ENCODE measurements around the gene TOPORS. TPM values are rescaled to one million over a fixed set of nuclear protein-coding genes. Genes with fewer than 3 reads are reported as not detected.

Gene TOPORS
- total RNA-seq, 4 donors from 2014 or later: 16.5 to 28.5 (median 25.5) TPM

DNA sequence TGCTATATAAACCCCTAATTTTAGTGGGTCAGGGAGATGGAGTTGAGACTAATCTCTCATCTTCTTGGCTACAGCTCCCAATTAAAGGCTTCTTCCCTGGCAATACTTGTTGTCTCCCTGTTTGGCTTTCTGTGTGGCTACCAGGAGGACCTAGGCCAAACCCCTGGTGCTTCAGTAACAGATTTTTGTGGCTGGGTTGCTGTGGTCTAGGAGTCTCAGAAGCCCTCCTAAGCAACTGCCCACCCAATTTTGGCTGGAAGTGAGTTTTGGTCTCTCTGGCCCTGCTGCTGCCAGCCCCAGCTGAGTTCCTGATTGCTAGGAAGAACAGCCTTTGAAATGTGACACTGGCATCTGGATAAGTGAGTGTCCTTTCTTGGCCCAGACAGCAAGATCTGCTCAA, 36.1 kb downstream of the TOPORS start:
- H3K27me3 ChIP-seq: no peaks in the 10 kb centered on the region
- H3K4me1 ChIP-seq: no peaks in the 10 kb centered on the region
- no peaks in the 10 kb centered on the region for H3K36me3 ChIP-seq

GRCh38 chr9:32508728-32509127, 43.7 kb downstream of the TOPORS start:
- TF ChIP-seq EP300 (IDR thresholded peaks at IDR 0.05) (no peak), CTCF (IDR thresholded peaks at IDR 0.05) (no peak), POLR2AphosphoS5 (IDR thresholded peaks at IDR 0.05) (no peak), POLR2A (IDR thresholded peaks at IDR 0.05) (no peak)
- H3K4me1 ChIP-seq: no peaks in the 10 kb centered on the region
- no peak overlapping the region for H3K4me3 ChIP-seq
- ATAC-seq: no peak
- H3K27ac ChIP-seq: no peak overlapping the region
- no peaks in the 10 kb centered on the region for H3K36me3 ChIP-seq
- no CpG with 5 or more reads among the region's 1 CpG for WGBS, 2 donors (ENCODE audit: low coverage in 1 of 2)
- no peaks in the 10 kb centered on the region for H3K9me3 ChIP-seq
- no peaks in the 10 kb centered on the region for H3K27me3 ChIP-seq

More for the DNA sequence above, 36.1 kb downstream of the TOPORS start:
- TF ChIP-seq CTCF (IDR thresholded peaks at IDR 0.05) (no peak), EP300 (IDR thresholded peaks at IDR 0.05) (no peak), POLR2A (IDR thresholded peaks at IDR 0.05) (no peak), POLR2AphosphoS5 (IDR thresholded peaks at IDR 0.05) (no peak)
- Histone ChIP-seq H3K4me3 (no peak overlapping the region), H3K27ac (no peak overlapping the region), H3K9me3 (no peaks in the 10 kb centered on the region)
- ATAC-seq: no peak

DNA sequence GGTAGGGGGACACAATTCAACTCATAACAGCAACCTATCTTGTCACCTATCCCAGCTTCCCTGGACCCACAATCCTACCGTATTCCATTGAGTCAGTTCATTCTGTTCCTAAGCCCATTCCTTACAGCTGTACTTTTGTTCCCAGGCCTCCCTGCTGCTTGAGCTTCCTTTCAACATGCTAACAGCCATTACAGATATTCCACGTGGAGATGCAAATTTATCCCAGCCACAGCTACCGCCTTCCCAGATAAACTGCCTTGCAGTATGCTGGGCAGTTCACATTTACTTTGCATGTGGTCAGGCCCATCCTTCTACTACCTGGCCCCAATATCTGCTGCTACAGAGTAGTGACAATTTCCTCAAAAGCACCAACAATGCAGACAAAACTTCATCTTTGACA, 49.4 kb downstream of the TOPORS start:
- WGBS, 2 donors (ENCODE audit: low coverage in 1 of 2): 88 to 89% methylated on average over 2 to 3 of the region's 3 CpGs
- ATAC-seq: no peak
- H3K9me3 ChIP-seq: no peaks in the 10 kb centered on the region
- no peak overlapping the region for H3K4me3 ChIP-seq
- H3K36me3 ChIP-seq: peaks cover 0 to 37% of the 10 kb centered on the region in 2 donors
- no peak overlapping the region for H3K27ac ChIP-seq
- no peaks in the 10 kb centered on the region for H3K4me1 ChIP-seq
- TF ChIP-seq POLR2A (IDR thresholded peaks at IDR 0.05) (no peak), EP300 (IDR thresholded peaks at IDR 0.05) (no peak), POLR2AphosphoS5 (IDR thresholded peaks at IDR 0.05) (no peak), CTCF (IDR thresholded peaks at IDR 0.05) (no peak)
- no peaks in the 10 kb centered on the region for H3K27me3 ChIP-seq

DNA sequence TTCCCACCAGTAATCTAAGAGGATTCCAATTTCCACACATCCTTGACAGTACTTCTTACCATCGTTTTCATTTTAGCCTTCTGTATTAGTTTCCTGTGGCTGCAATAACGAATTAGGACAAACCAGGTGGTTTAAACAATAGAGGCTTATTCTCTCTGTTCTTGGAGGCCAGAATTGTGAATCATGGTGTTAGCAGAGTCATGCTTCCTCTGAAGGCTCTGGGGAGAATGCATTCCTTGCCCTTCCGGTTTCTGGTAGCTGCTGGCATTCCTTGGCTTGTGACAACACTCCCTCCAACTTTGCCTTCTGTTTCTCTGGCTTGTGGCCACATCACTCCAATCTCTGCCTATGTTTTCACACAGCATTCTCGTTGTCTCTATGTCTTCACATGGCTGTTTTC, 49.9 kb downstream of the TOPORS start:
- H3K4me3 ChIP-seq: no peak overlapping the region
- WGBS, 2 donors (ENCODE audit: low coverage in 1 of 2): 78 to 79% methylated on average over 3 to 4 of the region's 4 CpGs
- ATAC-seq: no peak
- no peaks in the 10 kb centered on the region for H3K27me3 ChIP-seq
- H3K27ac ChIP-seq: no peak overlapping the region
- H3K9me3 ChIP-seq: no peaks in the 10 kb centered on the region
- no peak for TF ChIP-seq POLR2A (IDR thresholded peaks at IDR 0.05)
- TF ChIP-seq EP300 (IDR thresholded peaks at IDR 0.05): no peak
- no peak for TF ChIP-seq POLR2AphosphoS5 (IDR thresholded peaks at IDR 0.05)
- no peaks in the 10 kb centered on the region for H3K4me1 ChIP-seq
- peaks cover 0 to 43% of the 10 kb centered on the region in 2 donors for H3K36me3 ChIP-seq

DNA sequence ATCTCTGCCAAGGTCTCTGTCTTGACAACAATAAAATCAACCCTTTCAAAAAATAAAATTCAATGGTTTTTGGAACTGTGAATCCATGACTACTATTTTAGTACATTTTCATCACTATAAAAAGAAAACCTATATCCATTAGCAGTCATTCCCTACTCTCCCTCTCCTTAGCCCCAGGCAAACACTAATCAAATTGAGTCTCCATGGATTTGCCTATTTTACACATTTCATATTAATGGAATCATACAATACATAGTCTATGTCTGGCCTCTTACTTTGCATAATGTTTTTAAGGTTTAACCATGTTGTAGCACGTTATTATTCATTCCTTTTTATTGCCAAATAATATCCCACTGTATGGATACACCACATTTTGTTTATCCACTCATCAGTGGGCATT, 50.5 kb downstream of the TOPORS start:
- no peak for TF ChIP-seq CTCF (IDR thresholded peaks at IDR 0.05)
- TF ChIP-seq EP300 (IDR thresholded peaks at IDR 0.05): no peak
- TF ChIP-seq POLR2AphosphoS5 (IDR thresholded peaks at IDR 0.05): no peak
- TF ChIP-seq POLR2A (IDR thresholded peaks at IDR 0.05): no peak
- Histone ChIP-seq H3K36me3 (peaks cover 0 to 49% of the 10 kb centered on the region in 2 donors), H3K4me1 (no peaks in the 10 kb centered on the region), H3K27me3 (no peaks in the 10 kb centered on the region), H3K27ac (no peak overlapping the region), H3K4me3 (no peak overlapping the region), H3K9me3 (no peaks in the 10 kb centered on the region)
- 80 to 83% methylated on average over 1 of the region's 1 CpG for WGBS, 2 donors (ENCODE audit: low coverage in 1 of 2)
- no peak for ATAC-seq
